GM15510 (cell line): ENCODE measurements around the gene DUS1L.

ENCODE experiments used
- POLR2A ChIP-seq: IDR thresholded peaks from 3 replicates; pipeline ENCODE4 v1.6.1; 2011; ENCODE audit warnings: borderline replicate concordance; ENCODE audit not compliant: insufficient read length; ENCODE audit errors: extremely low read depth

Gene DUS1L

GRCh38 chr17:82051776-82052637, 13.6 kb downstream of the DUS1L start, which contains the start of the genes GPS1 and RFNG:
GPS1 (plus strand) TSS chr17:82051898; CDS start chr17:82051932, 34 bp downstream.
RFNG (minus strand) TSS chr17:82051811; CDS start chr17:82051766, 45 bp downstream.
- peak; percentile 58 for TF ChIP-seq POLR2A

- TF ChIP-seq POLR2A: no peak
These were observed 14.6 kb downstream of the DUS1L start for GRCh38 chr17:82050761-82051641.

DNA sequence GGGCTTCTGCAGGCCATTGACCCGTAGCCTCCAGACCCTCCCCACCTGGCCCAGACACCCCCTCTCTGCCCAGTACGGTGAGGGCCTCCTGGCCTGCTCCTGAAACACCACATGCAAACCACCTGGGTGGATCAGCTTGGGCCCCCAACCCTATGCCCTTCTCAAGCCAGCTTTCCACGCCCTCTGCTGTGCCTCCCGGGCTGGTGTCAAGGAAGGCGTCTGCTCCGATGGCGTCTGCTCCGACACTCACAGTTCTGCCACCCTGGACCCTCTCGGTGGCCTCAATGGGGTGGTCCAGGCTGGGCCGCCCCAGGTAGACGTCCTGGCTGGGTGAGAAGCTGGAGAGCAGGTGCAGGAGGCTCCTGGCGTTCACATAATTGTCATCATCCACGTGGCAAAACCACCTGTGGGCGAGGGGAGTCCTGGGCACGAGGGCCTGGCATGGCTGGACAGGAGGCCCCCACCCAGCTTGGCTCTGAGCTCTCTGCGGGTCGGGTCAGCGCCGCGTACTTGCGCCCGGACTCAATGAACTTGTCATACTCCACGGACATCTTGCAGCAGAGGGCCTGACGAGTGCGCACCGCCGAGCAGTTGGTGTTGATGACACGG, 15.3 kb downstream of the DUS1L start:
- TF ChIP-seq POLR2A: no peak

DNA sequence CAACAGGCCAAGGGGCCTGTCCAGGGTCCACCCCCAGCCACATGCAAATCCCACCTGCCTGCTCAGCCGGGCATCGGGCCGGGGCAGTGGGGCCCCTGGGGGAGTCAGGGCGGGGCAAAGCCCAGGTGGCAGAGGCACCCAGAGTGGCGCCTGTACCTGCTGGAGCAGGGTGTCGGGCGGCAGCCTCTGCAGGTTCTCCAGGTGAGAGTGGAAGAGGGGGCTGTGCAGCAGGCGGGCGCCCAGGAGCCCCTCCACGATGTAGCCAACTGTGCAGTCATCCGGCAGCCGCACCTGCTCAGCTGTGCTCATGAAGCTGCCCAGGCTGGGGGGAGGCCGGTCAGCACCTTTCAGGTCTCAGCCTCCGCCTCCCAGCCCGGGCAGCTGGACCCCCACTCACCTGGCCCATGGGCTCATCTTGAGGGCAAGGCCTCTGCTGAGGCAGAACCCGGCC, 16.1 kb downstream of the DUS1L start:
- TF ChIP-seq POLR2A: no peak

DNA sequence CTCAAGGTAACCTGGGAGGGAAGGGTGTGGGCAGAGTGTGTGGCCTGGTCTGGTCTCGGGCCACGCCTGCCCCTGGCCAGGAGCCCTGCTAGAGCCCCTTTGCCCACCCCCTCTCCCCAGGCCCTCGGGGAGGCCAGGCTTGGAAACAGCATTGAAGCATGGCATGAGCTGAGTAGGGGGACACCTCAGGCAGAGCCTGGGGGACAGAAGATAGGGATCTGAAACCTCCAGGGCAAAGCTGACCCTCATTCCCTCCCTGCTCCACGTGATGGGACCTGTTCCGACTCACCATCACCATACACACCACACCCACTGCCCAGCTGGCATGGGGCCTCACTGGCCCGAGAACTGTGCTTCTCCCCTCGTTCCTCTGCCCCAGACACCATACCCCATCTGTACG, 16.5 kb downstream of the DUS1L start:
- no peak for TF ChIP-seq POLR2A

DNA sequence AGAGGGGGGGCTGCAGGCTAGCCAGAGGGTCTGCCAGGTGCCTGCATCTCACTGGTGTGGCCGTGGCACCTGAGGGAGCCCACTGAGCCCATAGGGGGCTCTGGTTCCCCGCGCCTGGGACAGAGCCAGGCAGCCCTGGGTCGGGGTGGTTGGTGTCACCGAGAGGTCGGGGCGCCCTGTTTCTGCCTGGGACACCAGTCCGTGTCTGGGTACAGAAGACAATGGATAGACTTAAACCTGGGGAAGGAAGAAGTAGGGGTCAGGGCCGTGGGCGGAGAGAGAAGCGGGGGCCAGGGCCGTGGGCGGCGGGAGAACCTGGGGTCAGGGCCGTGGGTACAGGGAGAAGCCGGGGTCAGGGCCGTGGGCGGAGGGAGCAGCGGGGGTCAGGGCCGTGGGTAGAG, 17.0 kb downstream of the DUS1L start:
- TF ChIP-seq POLR2A: no peak

GRCh38 chr17:82047914-82048570, 17.6 kb downstream of the DUS1L start:
- no peak for TF ChIP-seq POLR2A

DNA sequence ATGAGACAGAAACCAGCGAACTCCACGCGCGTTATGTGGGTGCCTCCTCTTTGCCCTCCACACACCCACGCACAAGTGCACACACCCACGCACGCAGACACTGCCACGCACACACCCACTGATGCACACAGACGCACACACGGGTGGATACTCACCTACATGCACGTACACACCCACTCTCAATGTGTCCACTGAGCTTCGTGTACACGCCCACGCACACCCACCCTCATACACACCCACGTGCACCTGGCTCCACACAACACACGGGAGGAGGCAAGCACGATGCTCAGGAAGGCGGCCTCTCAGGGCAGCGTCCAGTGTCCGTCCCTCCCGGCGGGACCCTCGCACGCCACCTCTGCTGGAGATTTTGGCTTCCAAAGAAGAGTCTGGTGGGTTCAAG, 18.2 kb downstream of the DUS1L start:
- TF ChIP-seq POLR2A: no peak

DNA sequence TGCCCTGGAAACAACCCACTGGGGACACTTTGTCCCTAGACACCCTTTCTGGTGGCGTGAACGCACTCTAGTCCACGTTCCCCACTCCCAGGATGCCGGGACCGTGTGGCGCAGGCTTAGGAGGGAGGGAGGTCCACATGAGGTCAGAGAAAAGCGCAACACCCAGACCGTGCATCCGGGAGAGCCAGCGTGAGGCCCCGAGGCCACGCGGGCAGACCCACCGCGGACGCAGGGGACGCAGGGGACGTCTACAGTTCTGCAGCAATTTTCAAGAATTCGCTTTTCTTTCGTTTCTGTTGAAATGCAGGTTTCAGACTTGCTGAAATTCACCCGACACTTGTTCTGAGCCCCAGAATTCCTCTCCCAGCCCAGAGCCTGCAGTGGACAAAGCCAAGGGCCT, 18.7 kb downstream of the DUS1L start:
- TF ChIP-seq POLR2A: no peak

- TF ChIP-seq POLR2A: no peak
These were observed 19.6 kb downstream of the DUS1L start for GRCh38 chr17:82045936-82046484.

- TF ChIP-seq POLR2A: no peak
These were observed 22.1 kb downstream of the DUS1L start for GRCh38 chr17:82043507-82043906.

DNA sequence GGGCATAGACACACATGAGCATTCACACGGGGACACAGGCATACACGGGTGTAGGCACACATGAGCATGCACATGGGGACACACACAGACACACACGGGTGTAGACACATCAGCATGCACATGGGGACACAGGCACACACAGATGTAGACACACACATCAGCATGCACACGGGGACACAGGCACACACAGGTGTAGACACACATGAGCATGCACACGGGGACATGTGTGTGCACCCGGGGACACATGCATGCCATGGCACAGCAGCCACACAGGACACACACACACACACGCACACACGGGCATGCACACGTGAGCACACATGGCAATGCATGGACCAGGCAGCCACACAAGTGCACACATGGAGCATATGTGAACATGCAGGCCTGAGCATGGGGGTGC, 23.0 kb downstream of the DUS1L start:
- no peak for TF ChIP-seq POLR2A

GRCh38 chr17:82041144-82041814, 24.3 kb downstream of the DUS1L start:
- TF ChIP-seq POLR2A: no peak
